HG03039 (cell line): Measurements from ENCODE around the gene ZDHHC11.
"Not testable (repeated sequence)": the region's sequence is repeated elsewhere in the genome, so short reads cannot be mapped to it uniquely, and the experiment has no call there.

Experiments used
- ATAC-seq: cut with Tn5 transposase; IDR thresholded peaks from one replicate; pipeline ENCODE4 v1.9.1; 2021; ENCODE audit warnings: mild to moderate bottlenecking, moderate library complexity; ENCODE audit not compliant: unreplicated experiment

Gene ZDHHC11

GRCh38 chr5:816176-816575, 34.6 kb downstream of the ZDHHC11 start:
- ATAC-seq, result no peak

DNA sequence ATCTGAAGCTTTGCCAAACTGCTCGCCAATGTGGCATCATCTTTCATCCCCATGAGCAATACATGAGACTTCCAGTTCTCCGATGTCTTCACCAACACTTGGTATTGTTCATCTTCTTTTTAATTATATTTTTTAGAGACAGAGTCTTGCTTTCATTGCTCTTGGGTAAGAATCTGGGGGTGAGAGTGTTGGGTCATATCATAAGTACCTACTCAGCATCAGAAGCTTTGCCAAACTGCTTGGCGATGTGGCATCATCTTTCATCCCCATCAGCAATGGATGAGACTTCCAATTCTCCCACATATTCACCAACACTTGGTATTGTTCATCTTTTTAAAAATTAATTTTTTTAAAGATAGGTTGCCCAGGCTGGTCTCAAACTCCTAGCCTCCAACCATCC, 35.3 kb downstream of the ZDHHC11 start:
- ATAC-seq, result no peak

- not testable (repeated sequence) for ATAC-seq
Measured at GRCh38 chr5:813575-813974, 37.2 kb downstream of the ZDHHC11 start.

DNA sequence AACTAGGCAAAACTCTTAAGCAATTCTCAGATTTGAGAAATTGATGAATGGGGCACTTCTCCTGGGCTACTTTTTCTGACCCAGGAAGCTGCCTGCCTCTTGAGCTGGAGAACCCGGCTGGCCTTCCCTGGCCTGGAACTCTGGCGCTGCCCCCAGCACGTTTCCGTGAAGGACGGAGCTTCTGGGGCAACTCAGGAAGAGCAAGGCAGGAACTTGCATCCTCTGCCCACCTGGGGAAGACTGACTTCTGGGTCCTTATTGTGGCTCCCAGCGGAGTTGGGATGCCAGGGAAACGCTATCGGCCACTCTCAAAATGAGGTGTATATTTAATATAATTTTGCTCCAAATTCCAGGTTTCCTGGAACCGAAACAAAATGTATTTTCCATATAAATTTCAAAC, 39.4 kb downstream of the ZDHHC11 start:
- ATAC-seq, result not testable (repeated sequence)

DNA sequence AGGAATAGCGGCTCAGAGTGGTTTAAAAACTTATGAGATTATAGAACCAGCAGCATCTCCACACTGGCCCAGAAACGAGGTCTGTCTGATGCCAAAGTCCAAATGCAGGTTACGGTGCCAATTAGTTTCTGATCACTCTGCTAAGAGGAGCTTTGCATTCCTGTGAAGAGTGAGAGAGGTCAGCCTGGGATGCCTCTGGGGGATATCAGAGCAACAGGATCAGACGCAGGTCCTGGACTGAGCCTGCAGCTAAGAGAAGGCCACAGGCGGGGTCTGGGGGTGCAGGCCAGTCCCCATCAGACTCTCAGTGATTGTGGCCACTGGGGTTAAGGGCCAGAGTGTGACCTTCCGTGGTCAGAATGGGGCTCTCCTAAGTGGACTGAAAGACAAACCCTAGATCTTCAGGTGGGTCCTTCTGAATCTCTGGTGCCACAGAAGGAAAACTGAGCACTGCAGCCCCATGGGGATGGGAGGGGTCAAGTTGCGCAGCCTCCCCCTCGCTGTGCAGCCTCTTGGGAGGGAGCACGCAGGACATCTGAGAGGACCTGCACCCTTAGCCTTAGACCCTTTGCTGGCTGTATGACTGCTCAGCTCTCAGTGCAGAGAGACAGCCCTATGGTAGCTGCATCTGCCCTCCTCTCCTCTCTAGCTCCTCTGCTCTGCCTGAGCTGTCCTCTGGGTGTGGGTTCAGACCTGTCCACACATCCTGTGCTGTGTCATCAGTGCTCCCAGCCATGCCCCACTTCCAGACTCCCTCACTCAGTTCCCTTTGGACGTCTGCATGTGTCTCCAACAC, 42.9 kb downstream of the ZDHHC11 start:
- ATAC-seq, result not testable (repeated sequence)

GRCh38 chr5:801472-801871, 49.3 kb downstream of the ZDHHC11 start:
- no peak for ATAC-seq

DNA sequence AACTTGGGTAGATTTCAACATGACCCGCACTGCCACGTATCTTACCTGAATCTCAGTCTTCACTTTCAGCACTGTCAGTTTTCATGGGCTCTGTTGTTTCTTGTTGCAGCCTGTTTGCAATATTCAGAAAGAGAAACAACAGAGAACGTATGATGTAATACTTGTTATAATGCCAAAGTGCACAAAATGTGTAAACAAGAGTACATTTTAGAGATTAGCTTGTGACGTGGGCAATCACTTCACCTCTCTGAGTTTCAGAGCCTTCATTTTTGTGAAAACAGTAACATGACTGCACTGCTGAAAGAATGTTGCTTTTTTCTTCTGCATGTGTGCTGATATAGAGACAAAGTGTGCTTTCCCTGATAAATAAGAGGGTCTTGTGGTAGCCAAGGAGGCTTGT, 49.7 kb downstream of the ZDHHC11 start:
- not testable (repeated sequence) for ATAC-seq

DNA sequence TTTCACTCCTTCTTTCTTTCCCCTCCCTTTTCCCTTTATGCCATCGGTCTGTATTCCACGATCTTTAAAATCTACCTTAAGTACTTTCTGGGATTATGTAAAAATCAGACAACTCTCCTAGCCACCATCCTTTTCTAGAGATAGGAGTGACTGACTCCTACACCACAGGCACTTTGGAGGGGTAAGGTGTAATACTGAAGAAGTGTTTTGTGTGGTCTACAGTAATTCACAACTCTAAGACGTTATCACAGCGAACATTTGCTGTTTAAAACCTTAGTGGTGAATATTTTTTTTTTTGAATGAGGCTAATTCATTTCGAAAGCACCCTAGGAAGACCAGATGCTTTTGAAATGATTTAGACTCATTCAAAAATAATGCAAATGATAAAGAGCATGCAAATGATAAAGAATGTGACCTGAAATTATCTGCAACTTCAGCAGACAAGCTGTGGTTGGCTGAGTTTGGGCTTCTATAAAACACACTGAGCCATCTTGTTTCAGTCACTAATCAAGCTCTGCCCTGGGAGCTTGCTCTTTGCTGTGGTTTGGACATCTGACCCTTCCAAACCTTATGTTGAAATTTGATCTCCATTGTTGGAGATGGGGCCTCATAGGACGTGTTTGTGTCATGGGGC, 52.2 kb downstream of the ZDHHC11 start:
- ATAC-seq, result not testable (repeated sequence)

- not testable (repeated sequence) for ATAC-seq
Measured at GRCh38 chr5:797986-798385, 52.8 kb downstream of the ZDHHC11 start.

DNA sequence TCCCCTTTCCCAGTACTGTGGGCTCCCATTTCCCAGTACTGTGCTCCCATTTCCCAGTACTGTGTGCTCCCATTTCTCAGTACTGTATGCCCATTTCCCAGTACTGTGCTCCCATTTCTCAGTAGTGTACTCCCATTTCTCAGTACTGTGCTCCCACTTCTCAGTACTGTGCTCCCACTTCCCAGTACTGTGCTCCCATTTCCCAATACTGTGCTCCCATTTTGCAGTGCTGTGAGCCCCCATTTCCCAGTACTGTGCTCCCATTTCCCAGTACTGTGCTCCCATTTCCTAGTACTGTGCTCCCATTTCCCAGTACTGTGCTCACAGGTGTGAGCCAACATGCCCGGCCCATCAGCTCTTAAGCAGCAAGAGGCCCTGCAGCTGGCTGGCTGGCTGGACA, 54.9 kb downstream of the ZDHHC11 start:
- ATAC-seq, result not testable (repeated sequence)

DNA sequence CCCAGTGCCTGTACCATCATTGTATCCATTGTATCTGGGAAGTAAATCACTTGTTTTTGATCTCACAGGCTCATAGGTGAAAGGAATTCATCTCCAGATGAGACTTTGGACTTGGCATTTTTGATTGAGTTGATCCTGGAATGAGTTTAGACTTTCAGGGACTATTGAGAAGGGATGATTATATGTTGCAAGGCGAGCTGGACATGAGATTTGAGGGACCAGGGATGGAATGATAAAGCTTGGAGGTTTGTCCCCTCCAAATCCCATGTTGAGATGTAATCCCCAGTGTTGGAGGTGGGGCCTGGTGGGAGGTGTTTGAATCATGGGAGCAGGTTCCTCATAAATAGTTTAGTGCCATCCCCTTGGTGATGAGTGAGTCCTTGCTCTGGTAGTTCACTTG, 55.8 kb downstream of the ZDHHC11 start:
- not testable (repeated sequence) for ATAC-seq

DNA sequence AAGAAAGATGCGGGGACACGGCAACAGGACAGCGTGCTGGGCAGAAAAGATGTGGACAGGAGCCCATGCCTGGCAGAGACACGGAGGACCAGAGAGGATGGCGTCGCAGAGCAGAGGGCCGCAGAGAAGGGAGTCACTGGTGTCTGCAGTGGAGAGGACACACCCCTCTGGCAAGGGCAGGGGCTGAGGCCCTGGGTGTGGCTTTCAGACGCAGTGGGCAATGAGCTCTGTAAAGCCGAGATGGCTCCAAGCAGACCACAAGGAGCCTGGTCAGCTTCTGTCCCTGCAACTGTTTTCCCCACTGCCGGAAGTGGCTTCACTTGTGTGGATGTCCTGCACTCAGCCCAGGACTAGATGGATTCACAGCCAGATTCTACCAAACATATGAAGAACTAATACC, 62.1 kb downstream of the ZDHHC11 start:
- not testable (repeated sequence) for ATAC-seq

GRCh38 chr5:787857-788233, 62.9 kb downstream of the ZDHHC11 start:
- not testable (repeated sequence) for ATAC-seq

DNA sequence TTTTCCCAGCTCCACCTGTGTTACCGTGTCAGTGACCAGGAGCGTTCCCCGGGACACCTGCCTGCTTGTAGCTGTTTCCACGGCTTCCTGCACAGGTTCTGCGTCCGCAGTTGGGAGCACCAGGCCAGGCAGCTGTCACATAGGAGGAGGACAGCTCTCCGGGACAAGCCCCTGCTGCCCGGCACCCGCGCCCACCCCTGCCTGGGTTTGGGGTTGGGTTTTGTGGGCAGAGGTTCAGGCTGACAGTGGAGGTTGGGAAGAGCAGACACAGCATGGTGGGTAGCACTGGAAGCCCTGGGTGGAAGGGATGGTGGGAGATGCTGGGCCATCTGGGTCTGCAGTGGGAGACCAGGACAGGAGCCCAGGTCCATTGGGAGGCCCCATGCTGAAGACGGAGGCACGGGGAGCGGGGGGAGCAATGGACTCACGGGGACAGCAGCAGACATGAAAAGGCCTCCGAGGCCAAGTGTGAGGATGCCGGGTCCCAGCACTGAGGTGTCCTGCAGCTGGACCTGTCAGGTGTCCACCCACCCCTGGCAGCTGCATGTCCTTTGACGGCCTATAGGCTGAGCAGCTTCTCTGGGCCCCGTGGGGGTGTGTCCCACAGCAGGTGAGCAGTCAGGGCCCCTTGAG, 63.4 kb downstream of the ZDHHC11 start:
- ATAC-seq, result not testable (repeated sequence)

GRCh38 chr5:785181-785705, 65.5 kb downstream of the ZDHHC11 start:
- peak; percentile 5 for ATAC-seq

DNA sequence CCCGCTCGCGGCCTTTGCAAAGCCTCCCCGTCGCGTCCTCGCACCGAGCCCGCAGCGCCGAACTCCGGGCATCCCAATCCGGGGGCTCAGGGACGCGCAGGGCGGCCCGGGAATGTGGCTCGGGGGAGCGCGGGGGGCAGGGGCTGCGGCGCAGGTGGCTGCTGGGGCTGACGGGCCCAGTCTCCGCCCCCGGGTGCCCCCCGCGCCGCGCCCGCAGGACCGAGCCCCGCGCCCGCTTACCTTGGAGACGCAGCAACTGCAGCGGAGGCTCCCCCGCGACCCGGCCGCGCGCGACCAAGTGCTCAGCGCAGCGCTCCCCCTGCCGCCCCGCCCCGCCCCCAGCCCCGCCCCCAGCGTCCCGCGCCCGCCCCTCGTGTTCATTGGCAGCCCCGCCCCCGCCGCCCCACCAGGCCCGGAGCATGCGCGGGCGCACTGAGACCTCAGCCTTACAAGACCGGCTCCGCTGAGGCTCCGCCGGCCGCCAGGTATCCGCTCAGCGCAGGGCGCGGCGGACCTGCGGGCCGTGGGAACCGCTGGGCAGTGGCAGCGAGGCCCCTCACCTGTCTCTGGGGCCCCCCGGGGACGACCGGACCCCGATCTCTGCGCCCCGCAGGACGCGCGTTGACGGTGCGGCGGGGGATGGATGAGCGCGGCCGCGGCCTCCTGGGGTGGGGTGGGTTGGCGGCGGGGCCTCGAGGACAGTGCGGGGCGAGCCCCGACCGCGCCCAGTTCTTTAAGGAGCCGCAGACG, 66.2 kb downstream of the ZDHHC11 start, which contains the start of gene ZDHHC11B:
Gene ZDHHC11B, minus strand, starts transcription at position 302 of the 750 bp plus-strand sequence. CDS start 17,810 bp downstream, outside the sequence.
- ATAC-seq, result peak; percentile 49

DNA sequence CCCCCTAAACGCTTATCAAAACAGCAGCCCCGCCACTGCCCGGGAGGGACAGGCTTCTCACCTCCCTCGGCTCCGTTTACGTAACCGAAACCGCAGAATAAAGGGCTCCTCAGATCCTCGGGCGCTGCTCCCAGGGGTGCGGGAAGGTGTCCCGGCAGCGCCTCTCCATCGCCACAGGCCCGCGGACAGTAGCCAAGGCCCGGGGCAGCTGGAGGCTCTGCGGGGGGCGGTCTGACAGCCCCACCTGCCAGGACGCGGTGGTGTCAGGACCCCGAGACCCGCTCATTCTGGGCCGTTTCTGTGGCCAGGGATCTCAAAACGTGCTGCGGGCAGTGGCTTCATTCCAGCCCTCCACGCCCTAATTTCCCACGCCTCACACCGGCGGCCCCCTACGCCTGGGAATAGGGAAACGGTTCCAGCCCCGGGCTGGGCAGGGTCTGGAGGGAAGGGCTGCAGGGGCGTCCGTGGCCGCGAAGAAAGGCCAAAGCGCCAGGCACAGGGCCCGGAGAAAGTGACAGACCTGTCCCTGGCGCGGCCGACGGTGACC, 66.8 kb downstream of the ZDHHC11 start:
- ATAC-seq, result peak; percentile 7

GRCh38 chr5:783049-783802, 67.6 kb downstream of the ZDHHC11 start:
- ATAC-seq, result not testable (repeated sequence)

DNA sequence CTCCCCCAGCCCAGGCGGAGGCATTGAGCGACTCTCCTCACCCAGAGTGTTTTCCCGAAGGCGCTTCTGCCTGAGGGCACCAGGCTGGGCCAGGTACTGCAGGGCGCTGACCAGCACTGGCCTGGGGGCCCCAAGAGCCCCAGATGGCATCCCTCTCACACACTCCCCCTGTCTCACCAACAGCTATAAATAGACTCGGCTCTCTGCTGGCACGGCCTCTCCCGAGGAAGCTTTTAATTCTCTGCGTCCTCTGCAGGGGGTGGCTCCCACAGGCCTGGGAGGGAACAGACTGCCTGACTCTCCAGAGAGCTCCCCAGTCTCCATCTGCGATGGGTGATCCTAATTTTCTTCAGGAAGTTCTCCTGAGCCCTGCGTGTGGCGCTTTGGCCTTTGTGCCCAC, 68.4 kb downstream of the ZDHHC11 start:
- not testable (repeated sequence) for ATAC-seq

DNA sequence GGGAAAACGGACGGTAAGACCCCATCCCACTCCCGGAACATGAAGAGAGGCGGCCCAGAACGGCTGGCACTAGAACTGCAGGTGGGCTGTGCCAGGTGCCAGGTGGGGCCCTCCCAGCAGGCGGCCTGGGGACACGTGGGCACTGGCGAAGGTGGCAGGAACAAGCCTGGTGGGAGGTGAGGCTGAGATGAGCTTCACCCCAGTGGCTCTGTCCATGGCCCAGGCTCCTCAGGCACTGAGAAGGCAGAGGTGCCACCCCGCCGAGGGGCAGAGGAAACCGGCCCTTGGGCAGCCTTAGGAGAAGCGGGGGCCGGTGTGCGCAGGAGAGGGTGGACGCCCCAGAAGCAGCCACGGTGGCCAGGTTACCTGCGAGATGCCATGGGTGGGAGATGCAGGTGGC, 70.2 kb downstream of the ZDHHC11 start:
- ATAC-seq, result not testable (repeated sequence)
